Gastrocnemius medialis (tissue), 4 donors: ENCODE data around the gene DPH2. TPM values are rescaled to one million over a fixed set of nuclear protein-coding genes. Genes with fewer than 3 reads are reported as not detected.

Source experiments
- ATAC-seq, 2 donors: fragments of 150-250 bp; one replicate each; pipeline ENCODE4 v1.9.1; 2016
- DNase-seq, 2 donors: peaks; one replicate each; pipeline ENCODE4 v3.0.0-alpha.2; 2019
- H3K27ac ChIP-seq, 4 donors: fragments of 200-600 bp; sonication (generic); 1 replicate in 1 of 4; 2 replicates in 3 of 4; pipeline ENCODE4 v1.5.1; 2016 to 2018; ENCODE audit warnings: mild to moderate bottlenecking in 2 of 4, moderate library complexity in 1 of 4
- H3K27me3 ChIP-seq, 3 donors: fragments of 200-600 bp; sonication (generic) in 2 of 3; 1 replicate in 1 of 3; 2 replicates in 2 of 3; pipeline versions ENCODE4 v1.5.1 to v1.6.0; 2016 to 2019; ENCODE audit warnings: mild to moderate bottlenecking in 1 of 3, moderate library complexity in 1 of 3
- H3K36me3 ChIP-seq, 2 donors: fragments of 200-600 bp; sonication (generic) in 1 of 2; one replicate each; pipeline ENCODE4 v1.5.1; 2017 to 2018
- H3K4me1 ChIP-seq, 2 donors: fragments of 200-600 bp; sonication (generic) in 1 of 2; one replicate each; pipeline ENCODE4 v1.5.1; 2016 to 2017; ENCODE audit warnings: mild to moderate bottlenecking in 2 of 2
- H3K4me3 ChIP-seq, 4 donors: fragments of 200-600 bp; sonication (generic) in 3 of 4; 1 replicate in 1 of 4; 2 replicates in 3 of 4; pipeline ENCODE4 v1.5.1; 2016 to 2019; ENCODE audit warnings: mild to moderate bottlenecking in 2 of 4
- H3K9me3 ChIP-seq, 3 donors: fragments of 200-600 bp; sonication (generic) in 2 of 3; 1 replicate in 1 of 3; 2 replicates in 2 of 3; pipeline ENCODE4 v1.5.1; 2016 to 2019
- CTCF ChIP-seq, 5 experiments: fragments of 450-650 bp in 3 of 5; fragments of 200-600 bp in 2 of 5; sonication (generic) in 2 of 5; IDR thresholded peaks in 4 of 5; conservative IDR thresholded peaks in 1 of 5; 1 replicate in 4 of 5; 2 replicates in 1 of 5; pipeline ENCODE4 v1.5.1; 2016 to 2019; ENCODE audit warnings: antibody characterized with exemption in 5 of 5, mild to moderate bottlenecking in 3 of 5, moderate library complexity in 3 of 5
- POLR2A ChIP-seq, 2 donors: fragments of 450-650 bp; IDR thresholded peaks; one replicate each; pipeline ENCODE4 v1.6.1; 2017; ENCODE audit warnings: antibody characterized with exemption in 2 of 2, mild to moderate bottlenecking in 2 of 2, moderate library complexity in 2 of 2
- in situ Hi-C, 4 donors: fragments of 200-750 bp; cut with MboI; loops; one replicate each; pipeline versions ENCODE4 v1.15.0 to v1.8.0; 2017; ENCODE audit warnings: low sequenced_read_pairs in 4 of 4
- intact Hi-C: fragments of 100-400 bp; cut with DNase I; formaldehyde crosslinking; loops from one replicate; pipeline ENCODE4 v1.15.1; 2023; ENCODE audit warnings: low total_unique reads
- total RNA-seq, 4 donors: library from RNA; depleted of rRNA; stranded (reverse); fragments of >200 nt; gene quantifications; one replicate each; pipeline versions ENCODE4 v1.1.0 to v1.2.3, GENCODE V29; 2016

DPH2 gene
- total RNA-seq, 4 donors from 2014 or later, result 53.1 to 68.3 (median 55.3) TPM

- H3K36me3 ChIP-seq, result no peaks in the 10 kb centered on the region
- ATAC-seq, result no peak
- DNase-seq, result no peak
- no peak overlapping the region for H3K4me3 ChIP-seq
- H3K27ac ChIP-seq, result no peak overlapping the region
- H3K4me1 ChIP-seq, result no peaks in the 10 kb centered on the region
- no peaks in the 10 kb centered on the region for H3K9me3 ChIP-seq
- in situ Hi-C loops (no loop called here), intact Hi-C loops (no loop called here)
- H3K27me3 ChIP-seq, result no peaks in the 10 kb centered on the region
- TF ChIP-seq CTCF (IDR thresholded peaks at IDR 0.05 in 4 of 5, conservative IDR thresholded peaks at IDR 0.05 in 1 of 5), result no peak
- no peak for TF ChIP-seq POLR2A (IDR thresholded peaks at IDR 0.05)
These were observed 41.2 kb downstream of the DPH2 start for GRCh38 chr1:44010935-44011471.

- H3K27ac ChIP-seq, result no peak overlapping the region
- in situ Hi-C loops (no loop called here), intact Hi-C loops (no loop called here)
- no peaks in the 10 kb centered on the region for H3K4me1 ChIP-seq
- H3K27me3 ChIP-seq, result no peaks in the 10 kb centered on the region
- H3K9me3 ChIP-seq, result no peaks in the 10 kb centered on the region
- DNase-seq (no peak), ATAC-seq (no peak)
- TF ChIP-seq POLR2A (IDR thresholded peaks at IDR 0.05) (no peak), CTCF (IDR thresholded peaks at IDR 0.05 in 4 of 5, conservative IDR thresholded peaks at IDR 0.05 in 1 of 5) (no peak)
- no peak overlapping the region for H3K4me3 ChIP-seq
- H3K36me3 ChIP-seq, result no peaks in the 10 kb centered on the region
These were observed 42.6 kb downstream of the DPH2 start for GRCh38 chr1:44012404-44012803.

GRCh38 chr1:44012941-44013609 lies 43.3 kb downstream of the DPH2 start:
- in situ Hi-C loops, result no loop called here
- ATAC-seq, result no peak
- intact Hi-C loops, result no loop called here

GRCh38 chr1:44013949-44014348 lies 44.1 kb downstream of the DPH2 start:
- Histone ChIP-seq H3K9me3 (no peaks in the 10 kb centered on the region), H3K36me3 (no peaks in the 10 kb centered on the region), H3K4me3 (no peak overlapping the region), H3K4me1 (no peaks in the 10 kb centered on the region), H3K27me3 (no peaks in the 10 kb centered on the region), H3K27ac (no peak overlapping the region)
- intact Hi-C loops, result no loop called here
- in situ Hi-C loops, result no loop called here
- ATAC-seq, result no peak
- DNase-seq, result no peak
- TF ChIP-seq CTCF (IDR thresholded peaks at IDR 0.05 in 4 of 5, conservative IDR thresholded peaks at IDR 0.05 in 1 of 5) (no peak), POLR2A (IDR thresholded peaks at IDR 0.05) (no peak)

More at GRCh38 chr1:44012941-44013609, 43.3 kb downstream of the DPH2 start:
- Histone ChIP-seq H3K27ac (no peak overlapping the region), H3K36me3 (no peaks in the 10 kb centered on the region), H3K27me3 (no peaks in the 10 kb centered on the region), H3K4me3 (no peak overlapping the region), H3K9me3 (no peaks in the 10 kb centered on the region), H3K4me1 (no peaks in the 10 kb centered on the region)
- TF ChIP-seq CTCF (IDR thresholded peaks at IDR 0.05 in 4 of 5, conservative IDR thresholded peaks at IDR 0.05 in 1 of 5) (no peak), POLR2A (IDR thresholded peaks at IDR 0.05) (no peak)
- no peak for DNase-seq
